Vagina (tissue), 2 donors: ENCODE data around the gene SLC22A23. TPM values are rescaled to one million over a fixed set of nuclear protein-coding genes. Genes with fewer than 3 reads are reported as not detected.

Experiments used
- DNase-seq, 2 donors: peaks; one replicate each; pipeline ENCODE4 v3.0.0-alpha.2; 2017; ENCODE audit errors: extremely low spot score in 2 of 2
- H3K27ac ChIP-seq: fragments of 200-600 bp; sonication (generic); one replicate; pipeline ENCODE4 v1.5.1; 2019
- H3K27me3 ChIP-seq: fragments of 200-600 bp; sonication (generic); one replicate; pipeline ENCODE4 v1.5.1; 2019
- H3K36me3 ChIP-seq, 2 donors: fragments of 200-600 bp; sonication (generic); one replicate each; pipeline ENCODE4 v1.5.1; 2017 to 2019
- H3K4me1 ChIP-seq: fragments of 200-600 bp; sonication (generic); one replicate; pipeline ENCODE4 v1.5.1; 2019
- H3K4me3 ChIP-seq, 2 donors: fragments of 200-600 bp; sonication (generic); 1 replicate in 1 of 2; 2 replicates in 1 of 2; pipeline ENCODE4 v1.5.1; 2016 to 2019
- H3K9me3 ChIP-seq: fragments of 200-600 bp; sonication (generic); one replicate; pipeline ENCODE4 v1.5.1; 2019
- CTCF ChIP-seq, 3 experiments: fragments of 450-650 bp in 2 of 3; fragments of 200-600 bp in 1 of 3; sonication (generic) in 1 of 3; IDR thresholded peaks; one replicate each; pipeline ENCODE4 v1.5.1; 2017 to 2019; ENCODE audit warnings: antibody characterized with exemption in 3 of 3, mild to moderate bottlenecking in 2 of 3, moderate library complexity in 2 of 3
- POLR2A ChIP-seq, 2 donors: fragments of 450-650 bp; IDR thresholded peaks; one replicate each; pipeline ENCODE4 v1.6.1; 2017; ENCODE audit warnings: antibody characterized with exemption in 2 of 2, mild to moderate bottlenecking in 2 of 2, moderate library complexity in 2 of 2
- POLR2AphosphoS5 ChIP-seq, 2 donors: sonication (generic); formaldehyde crosslinking; IDR thresholded peaks; one replicate each; pipeline ENCODE4 v1.9.0; 2017; ENCODE audit warnings: antibody characterized with exemption in 2 of 2, mild to moderate bottlenecking in 2 of 2, low read depth in 1 of 2; ENCODE audit not compliant: insufficient read depth in 1 of 2
- intact Hi-C: fragments of 100-400 bp; cut with DNase I; formaldehyde crosslinking; loops from one replicate; pipeline ENCODE4 v1.15.1; 2023
- total RNA-seq: library from RNA; depleted of rRNA; stranded (reverse); fragments of >200 nt; gene quantifications from one replicate; pipeline ENCODE4 v1.2.3, GENCODE V29; 2016

Gene SLC22A23
- total RNA-seq, 1 donor from 2014 or later = 40.5 TPM

GRCh38 chr6:3312604-3313231, 144.1 kb downstream of the SLC22A23 start:
- Histone ChIP-seq H3K4me3 (no peak overlapping the region), H3K9me3 (no peaks in the 10 kb centered on the region), H3K27ac (no peak overlapping the region), H3K27me3 (no peaks in the 10 kb centered on the region), H3K4me1 (no peaks in the 10 kb centered on the region), H3K36me3 (no peaks in the 10 kb centered on the region)
- DNase-seq = no peak
- TF ChIP-seq POLR2A (IDR thresholded peaks at IDR 0.05) (no peak), POLR2AphosphoS5 (IDR thresholded peaks at IDR 0.05; ENCODE audit: insufficient read depth in 1 of 2, low read depth in 1 of 2) (no peak), CTCF (IDR thresholded peaks at IDR 0.05) (no peak)
- intact Hi-C loops = no loop called here

GRCh38 chr6:3311826-3312225, 145.0 kb downstream of the SLC22A23 start:
- intact Hi-C loops = no loop called here
- Histone ChIP-seq H3K27ac (no peak overlapping the region), H3K36me3 (no peaks in the 10 kb centered on the region), H3K27me3 (no peaks in the 10 kb centered on the region), H3K9me3 (no peaks in the 10 kb centered on the region), H3K4me3 (no peak overlapping the region), H3K4me1 (no peaks in the 10 kb centered on the region)
- no peak for DNase-seq
- no peak for TF ChIP-seq POLR2AphosphoS5 (IDR thresholded peaks at IDR 0.05; ENCODE audit: insufficient read depth in 1 of 2, low read depth in 1 of 2)

- intact Hi-C loops = no loop called here
- no peak for DNase-seq
- no peaks in the 10 kb centered on the region for H3K36me3 ChIP-seq
- no peak overlapping the region for H3K27ac ChIP-seq
- H3K9me3 ChIP-seq = no peaks in the 10 kb centered on the region
- no peaks in the 10 kb centered on the region for H3K27me3 ChIP-seq
- no peaks in the 10 kb centered on the region for H3K4me1 ChIP-seq
- no peak for TF ChIP-seq POLR2A (IDR thresholded peaks at IDR 0.05)
- TF ChIP-seq POLR2AphosphoS5 (IDR thresholded peaks at IDR 0.05; ENCODE audit: insufficient read depth in 1 of 2, low read depth in 1 of 2) = no peak
- TF ChIP-seq CTCF (IDR thresholded peaks at IDR 0.05) = no peak
- no peak overlapping the region for H3K4me3 ChIP-seq
Observed at GRCh38 chr6:3310703-3311102, 146.1 kb downstream of the SLC22A23 start.

GRCh38 chr6:3310051-3310448, 146.8 kb downstream of the SLC22A23 start:
- TF ChIP-seq POLR2AphosphoS5 (IDR thresholded peaks at IDR 0.05; ENCODE audit: insufficient read depth in 1 of 2, low read depth in 1 of 2) (no peak), CTCF (IDR thresholded peaks at IDR 0.05) (no peak), POLR2A (IDR thresholded peaks at IDR 0.05) (no peak)
- no peaks in the 10 kb centered on the region for H3K36me3 ChIP-seq
- no peak overlapping the region for H3K4me3 ChIP-seq
- no peak overlapping the region for H3K27ac ChIP-seq
- DNase-seq = no peak
- intact Hi-C loops = no loop called here
- H3K27me3 ChIP-seq = no peaks in the 10 kb centered on the region
- no peaks in the 10 kb centered on the region for H3K9me3 ChIP-seq
- H3K4me1 ChIP-seq = no peaks in the 10 kb centered on the region

GRCh38 chr6:3309391-3310050, 147.3 kb downstream of the SLC22A23 start:
- no peak for DNase-seq
- Histone ChIP-seq H3K4me3 (no peak overlapping the region), H3K36me3 (no peaks in the 10 kb centered on the region), H3K4me1 (no peaks in the 10 kb centered on the region), H3K9me3 (no peaks in the 10 kb centered on the region), H3K27ac (no peak overlapping the region), H3K27me3 (no peaks in the 10 kb centered on the region)
- intact Hi-C loops = no loop called here
- TF ChIP-seq POLR2A (IDR thresholded peaks at IDR 0.05) (no peak), CTCF (IDR thresholded peaks at IDR 0.05) (no peak), POLR2AphosphoS5 (IDR thresholded peaks at IDR 0.05; ENCODE audit: insufficient read depth in 1 of 2, low read depth in 1 of 2) (no peak)
